HFFc6 (cell line): ENCODE results near the gene ADAMTS17. TPM values are rescaled to one million over a fixed set of nuclear protein-coding genes. Genes with fewer than 3 reads are reported as not detected.

Experiments used
- DNase-seq: peaks from one replicate; pipeline ENCODE4 v3.0.0-alpha.2; 2018
- H3K27ac Mint-ChIP-seq: 2 replicates; pipeline ENCODE4 v1.8.0; 2020; ENCODE audit warnings: mild to moderate bottlenecking, mixed read lengths
- H3K27me3 Mint-ChIP-seq: 2 replicates; pipeline ENCODE4 v1.8.0; 2021; ENCODE audit warnings: mild to moderate bottlenecking, moderate library complexity, mixed read lengths; ENCODE audit not compliant: insufficient read depth
- H3K36me3 Mint-ChIP-seq: 2 replicates; pipeline ENCODE4 v1.8.0; 2021; ENCODE audit warnings: low read depth, mixed read lengths
- H3K4me1 Mint-ChIP-seq: 2 replicates; pipeline ENCODE4 v1.8.0; 2020; ENCODE audit warnings: low read depth, mixed read lengths
- H3K4me3 Mint-ChIP-seq: 2 replicates; pipeline ENCODE4 v1.8.0; 2020; ENCODE audit warnings: mild to moderate bottlenecking, moderate library complexity, mixed read lengths
- H3K9me3 Mint-ChIP-seq: 2 replicates; pipeline ENCODE4 v1.8.0; 2020; ENCODE audit warnings: mild to moderate bottlenecking, mixed read lengths
- total RNA-seq, 6 experiments: library from RNA; stranded (reverse); fragmentation: NEBNext Ultra II Directional; extraction: Animal tissue kit (Norgen Biotek cat#: 25700); gene quantifications; 2 replicates in 1 of 6; 3 replicates in 5 of 6; pipeline ENCODE4 v1.2.3, GENCODE V29; 2021
- TF ChIP-seq, protein P1 (sequence below): fragments of 200-600 bp; sonication (generic); IDR thresholded peaks from 2 replicates; pipeline ENCODE4 v1.5.0; 2021; ENCODE audit warnings: antibody characterized with exemption, mild to moderate bottlenecking

The ADAMTS17 gene
- total RNA-seq, 6 experiments from 2014 or later = not detected

DNA sequence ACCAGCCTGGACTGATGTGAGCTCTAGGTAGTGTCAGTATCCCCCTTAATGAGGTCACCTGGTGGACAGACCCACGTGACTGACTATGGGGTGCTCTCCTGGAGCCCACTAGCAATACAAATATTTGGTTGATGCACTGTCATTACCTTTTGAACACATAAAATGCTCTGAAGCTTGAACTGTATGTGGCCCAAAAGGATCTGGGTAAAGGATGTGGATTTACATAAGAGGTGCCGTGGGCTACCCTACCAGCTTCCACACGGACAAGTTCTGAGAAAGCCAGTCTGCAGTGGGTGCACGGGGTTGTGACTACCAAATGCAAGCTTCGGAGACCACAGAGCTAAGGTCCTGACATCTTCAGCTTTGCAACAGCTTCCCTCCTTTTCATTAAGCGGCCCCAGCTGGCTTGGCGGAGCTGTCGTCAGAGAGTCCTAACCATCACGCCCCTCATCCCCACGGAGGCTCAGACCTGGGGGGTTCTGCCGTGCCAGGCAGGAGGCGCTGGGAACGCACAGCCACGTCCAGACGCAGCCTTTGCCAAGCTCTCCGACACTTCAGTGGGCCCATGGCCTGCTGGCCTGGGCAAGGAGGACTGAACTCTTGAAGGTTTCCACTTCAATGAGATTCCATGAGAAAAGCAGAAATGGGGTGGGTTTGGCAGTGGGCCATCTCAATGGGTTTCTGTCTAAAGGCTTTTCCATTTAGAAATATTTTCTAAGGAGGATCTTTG is 228.3 kb downstream of the ADAMTS17 start:
- no peak for DNase-seq
- TF ChIP-seq, protein P1, sequence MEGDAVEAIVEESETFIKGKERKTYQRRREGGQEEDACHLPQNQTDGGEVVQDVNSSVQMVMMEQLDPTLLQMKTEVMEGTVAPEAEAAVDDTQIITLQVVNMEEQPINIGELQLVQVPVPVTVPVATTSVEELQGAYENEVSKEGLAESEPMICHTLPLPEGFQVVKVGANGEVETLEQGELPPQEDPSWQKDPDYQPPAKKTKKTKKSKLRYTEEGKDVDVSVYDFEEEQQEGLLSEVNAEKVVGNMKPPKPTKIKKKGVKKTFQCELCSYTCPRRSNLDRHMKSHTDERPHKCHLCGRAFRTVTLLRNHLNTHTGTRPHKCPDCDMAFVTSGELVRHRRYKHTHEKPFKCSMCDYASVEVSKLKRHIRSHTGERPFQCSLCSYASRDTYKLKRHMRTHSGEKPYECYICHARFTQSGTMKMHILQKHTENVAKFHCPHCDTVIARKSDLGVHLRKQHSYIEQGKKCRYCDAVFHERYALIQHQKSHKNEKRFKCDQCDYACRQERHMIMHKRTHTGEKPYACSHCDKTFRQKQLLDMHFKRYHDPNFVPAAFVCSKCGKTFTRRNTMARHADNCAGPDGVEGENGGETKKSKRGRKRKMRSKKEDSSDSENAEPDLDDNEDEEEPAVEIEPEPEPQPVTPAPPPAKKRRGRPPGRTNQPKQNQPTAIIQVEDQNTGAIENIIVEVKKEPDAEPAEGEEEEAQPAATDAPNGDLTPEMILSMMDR = no peak
- no peaks in the 10 kb centered on the region for H3K36me3 Mint-ChIP-seq
- H3K4me1 Mint-ChIP-seq = peaks cover 18% of the 10 kb centered on the region; the same call in 1 of the 2 replicates
- H3K4me3 Mint-ChIP-seq = no peak overlapping the region
- H3K9me3 Mint-ChIP-seq = peaks cover 55% of the 10 kb centered on the region
- H3K27me3 Mint-ChIP-seq = peaks cover 13% of the 10 kb centered on the region
- no peak overlapping the region for H3K27ac Mint-ChIP-seq

DNA sequence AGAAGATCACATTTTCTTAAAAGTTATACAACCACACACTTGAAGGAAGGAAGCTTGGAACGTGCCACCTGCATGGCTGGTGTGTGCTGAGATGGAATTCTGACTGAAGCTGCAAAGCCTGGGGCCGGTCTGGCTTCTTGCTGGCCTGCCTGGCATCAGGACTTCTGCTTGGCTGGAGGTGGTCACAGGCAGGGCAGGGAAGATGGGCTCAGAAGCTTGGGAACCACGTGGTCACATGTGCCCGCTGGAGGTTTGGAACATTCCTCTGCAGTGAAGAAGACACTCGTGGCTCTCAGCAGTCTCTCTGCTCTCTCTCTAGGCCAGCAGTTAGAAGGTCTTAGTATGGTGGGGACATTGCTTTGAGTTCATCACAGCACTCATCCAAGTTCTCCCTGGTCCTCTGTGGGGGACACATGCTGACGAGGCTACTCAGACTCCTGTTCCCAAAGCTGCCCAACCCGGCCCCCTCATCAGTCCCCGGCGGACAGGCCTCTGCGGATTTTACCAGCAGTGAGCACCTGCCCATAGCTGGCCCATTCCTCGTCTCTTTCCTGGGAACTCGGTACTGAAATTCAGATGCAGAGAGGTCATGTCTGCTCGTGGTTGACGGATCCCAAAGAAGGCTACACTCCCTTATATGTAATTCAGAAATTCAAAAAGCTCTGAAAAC is 229.0 kb downstream of the ADAMTS17 start:
- peaks cover 18% of the 10 kb centered on the region; the same call in 1 of the 2 replicates for H3K4me1 Mint-ChIP-seq
- TF ChIP-seq, protein P1 = no peak
- H3K27me3 Mint-ChIP-seq = peaks cover 13% of the 10 kb centered on the region
- no peak overlapping the region for H3K27ac Mint-ChIP-seq
- H3K9me3 Mint-ChIP-seq = peaks cover 51% of the 10 kb centered on the region
- no peaks in the 10 kb centered on the region for H3K36me3 Mint-ChIP-seq
- H3K4me3 Mint-ChIP-seq = no peak overlapping the region
- no peak for DNase-seq

DNA sequence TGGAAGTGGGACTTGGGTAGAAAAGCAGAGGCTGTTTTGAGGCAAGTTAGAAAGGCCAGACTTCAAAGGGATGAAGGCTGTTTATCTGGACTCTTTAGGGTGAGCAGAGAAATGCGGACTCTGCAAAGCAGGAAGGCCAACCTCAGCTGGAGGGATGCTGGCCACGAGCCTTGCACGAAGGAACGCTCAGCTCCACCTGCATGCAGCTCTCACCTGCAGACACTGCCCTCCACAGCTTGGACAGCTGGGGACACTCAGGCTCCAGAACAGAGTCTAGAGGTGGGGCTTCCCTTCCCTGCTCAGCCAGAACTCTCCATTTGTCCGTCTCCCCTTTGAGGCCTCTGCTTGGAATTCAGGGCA is 229.7 kb downstream of the ADAMTS17 start:
- TF ChIP-seq, protein P1 = no peak
- DNase-seq = no peak
- Mint-ChIP-seq H3K4me1 (peaks cover 18% of the 10 kb centered on the region; the same call in 1 of the 2 replicates), H3K4me3 (no peak overlapping the region), H3K36me3 (no peaks in the 10 kb centered on the region), H3K27ac (no peak overlapping the region), H3K27me3 (peaks cover 13% of the 10 kb centered on the region), H3K9me3 (peaks cover 54% of the 10 kb centered on the region)

DNA sequence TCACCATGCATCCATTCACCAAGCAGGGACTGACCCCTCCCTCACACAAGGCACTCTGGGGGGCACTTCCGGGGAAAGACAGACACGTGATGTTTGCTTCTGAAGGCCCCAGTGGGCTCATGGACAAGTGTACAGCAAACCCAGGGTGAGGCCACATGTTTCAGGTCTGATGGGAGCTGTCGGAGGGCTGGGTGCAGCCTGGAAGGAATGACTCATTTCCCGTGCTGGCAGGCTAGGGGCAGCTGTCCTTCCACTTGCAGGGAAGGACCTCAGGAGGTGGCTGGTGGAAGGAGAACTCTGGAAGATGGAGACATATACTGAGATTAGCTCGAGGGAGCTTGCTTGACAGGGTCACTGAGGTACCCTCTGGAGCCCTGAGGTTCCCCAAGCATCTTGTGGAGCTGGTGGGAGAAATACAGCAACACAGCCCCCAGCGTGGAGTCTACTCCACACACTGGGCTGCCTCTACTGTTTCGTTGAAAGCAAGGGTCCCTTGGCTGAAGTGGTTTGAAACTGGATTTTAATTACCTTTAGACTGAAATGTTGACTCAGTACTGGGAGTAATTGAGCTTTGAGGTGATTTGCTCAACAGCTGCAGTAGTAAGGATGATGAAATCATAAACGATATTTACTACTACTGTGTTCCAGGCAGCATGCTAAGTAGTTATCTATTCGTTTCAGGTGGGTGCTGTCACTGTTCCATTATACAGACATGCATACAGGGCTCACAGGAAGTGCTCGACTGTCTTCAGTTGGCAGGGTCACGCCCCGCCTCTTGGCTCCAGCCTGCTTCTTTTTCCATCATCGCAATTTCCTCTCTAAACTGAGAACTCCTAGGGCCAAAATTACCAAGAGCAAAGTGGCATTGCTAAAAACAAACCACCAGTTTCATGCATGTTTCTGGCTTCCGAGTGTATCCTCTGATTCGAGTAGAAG is 230.4 kb downstream of the ADAMTS17 start:
- Mint-ChIP-seq H3K36me3 (no peaks in the 10 kb centered on the region), H3K27me3 (peaks cover 13% of the 10 kb centered on the region), H3K4me1 (peaks cover 18% of the 10 kb centered on the region; the same call in 1 of the 2 replicates), H3K9me3 (peaks cover 57% of the 10 kb centered on the region), H3K27ac (peak overlapping the region; percentile 67; the same call in 1 of the 2 replicates), H3K4me3 (no peak overlapping the region; the same call in 1 of the 2 replicates)
- peak; percentile 4 for DNase-seq
- TF ChIP-seq, protein P1 = no peak

DNA sequence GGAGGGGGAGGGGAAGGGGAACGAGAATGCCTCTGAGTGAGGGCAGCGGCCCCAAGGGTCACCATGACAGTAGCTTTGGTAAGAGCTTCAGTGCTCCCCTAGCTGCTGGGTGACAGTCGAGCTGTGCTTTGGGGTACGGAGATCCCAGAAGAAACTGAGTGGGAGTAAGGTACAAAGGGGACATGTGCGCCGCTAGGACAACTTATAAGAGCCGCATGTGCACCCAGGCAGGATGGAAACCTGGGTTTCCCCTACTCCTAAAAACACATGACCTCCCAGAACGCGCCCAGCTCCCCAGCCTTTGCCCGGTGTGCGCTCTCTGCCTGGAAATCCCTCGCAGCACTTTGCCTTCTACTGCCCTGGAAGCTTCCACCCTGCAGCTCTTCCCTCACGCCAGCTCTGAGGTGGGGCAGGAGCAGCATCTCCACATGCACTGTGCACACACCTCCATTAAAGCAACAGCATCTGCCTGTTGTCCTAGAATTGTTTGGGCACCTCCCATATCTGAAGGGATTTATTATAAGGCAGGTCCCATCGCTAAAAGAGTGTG is 232.2 kb downstream of the ADAMTS17 start:
- DNase-seq = no peak
- TF ChIP-seq, protein P1 = no peak
- no peak overlapping the region for H3K27ac Mint-ChIP-seq
- H3K36me3 Mint-ChIP-seq = no peaks in the 10 kb centered on the region
- H3K4me1 Mint-ChIP-seq = peaks cover 15% of the 10 kb centered on the region; the same call in 1 of the 2 replicates
- no peak overlapping the region for H3K4me3 Mint-ChIP-seq
- H3K9me3 Mint-ChIP-seq = peaks cover 57% of the 10 kb centered on the region
- peaks cover 8% of the 10 kb centered on the region for H3K27me3 Mint-ChIP-seq
